GM19035 (cell line): ENCODE results near the gene SAP30BP.
A peak's percentile ranks its signal among the peaks of the same experiment; 100 is the strongest.

ENCODE experiments used
- ATAC-seq: cut with Tn5 transposase; IDR thresholded peaks from one replicate; pipeline ENCODE4 v1.9.1; 2021; ENCODE audit not compliant: unreplicated experiment

Gene SAP30BP

GRCh38 chr17:75737133-75737962 is 70.2 kb downstream of the SAP30BP start:
- ATAC-seq: no peak

GRCh38 chr17:75738218-75738802 is 71.2 kb downstream of the SAP30BP start:
- ATAC-seq: no peak

DNA sequence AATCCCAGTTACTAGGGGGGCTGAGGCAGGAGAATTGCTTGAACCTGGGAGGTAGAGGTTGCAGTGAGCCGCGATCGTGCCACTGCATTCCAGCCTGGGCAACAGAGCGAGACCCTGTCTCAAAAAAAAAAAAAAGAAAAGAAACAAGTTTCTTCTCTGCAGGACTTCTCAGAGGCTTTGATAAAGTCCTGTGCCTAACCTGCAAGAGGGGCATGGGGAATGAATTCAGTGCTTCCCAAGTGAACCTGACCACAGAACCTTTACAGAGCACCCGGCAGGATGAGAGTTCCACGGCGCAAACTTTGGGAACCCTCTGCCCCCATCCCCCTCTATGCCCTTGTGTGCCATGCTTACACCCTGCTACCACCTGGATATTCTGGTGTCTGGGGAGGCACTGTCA is 72.0 kb downstream of the SAP30BP start:
- ATAC-seq: no peak

- no peak for ATAC-seq
Measured at GRCh38 chr17:75739801-75740200, 72.7 kb downstream of the SAP30BP start.

DNA sequence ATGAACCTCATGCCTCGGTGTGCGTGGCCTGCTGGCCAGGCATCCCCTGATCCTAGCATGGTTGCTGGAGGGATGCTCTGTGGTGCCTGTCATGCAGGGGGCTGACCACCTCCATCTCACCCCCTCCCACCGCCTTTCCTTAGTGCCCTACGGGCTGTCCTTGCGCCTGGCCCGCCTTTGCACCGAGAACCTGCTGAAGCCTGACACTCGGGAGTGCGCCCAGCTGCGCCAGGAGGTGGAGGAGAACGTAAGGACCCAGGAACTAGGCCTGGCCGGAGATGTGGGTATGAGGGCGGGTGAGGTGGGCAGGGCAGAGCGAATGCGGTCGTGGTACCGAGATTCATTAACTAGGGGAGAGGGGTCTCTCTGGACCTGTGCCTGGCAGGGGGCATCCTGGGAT is 73.1 kb downstream of the SAP30BP start:
- no peak for ATAC-seq

DNA sequence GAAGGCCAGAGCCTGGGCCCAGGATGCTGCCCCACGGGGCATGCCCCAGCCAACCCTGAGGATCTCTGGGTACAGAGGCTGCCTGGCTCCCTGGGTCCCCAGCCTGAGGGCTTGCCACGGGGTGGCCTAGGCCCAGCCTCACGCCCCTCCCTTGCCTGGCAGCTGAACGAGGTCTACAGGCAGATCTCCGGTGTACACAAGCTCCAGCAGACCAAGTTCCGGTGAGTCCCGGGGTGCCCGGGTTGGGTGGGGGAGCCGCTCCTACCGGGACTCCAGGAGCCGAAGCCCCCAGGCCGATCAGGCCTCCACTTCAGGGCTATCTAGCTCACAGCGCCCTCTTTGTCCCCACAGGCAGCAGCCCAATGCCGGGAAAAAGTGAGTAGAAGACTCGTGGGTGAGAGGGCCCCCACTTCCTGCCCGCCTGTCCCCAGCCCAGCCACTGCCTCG is 73.5 kb downstream of the SAP30BP start:
- ATAC-seq: no peak

DNA sequence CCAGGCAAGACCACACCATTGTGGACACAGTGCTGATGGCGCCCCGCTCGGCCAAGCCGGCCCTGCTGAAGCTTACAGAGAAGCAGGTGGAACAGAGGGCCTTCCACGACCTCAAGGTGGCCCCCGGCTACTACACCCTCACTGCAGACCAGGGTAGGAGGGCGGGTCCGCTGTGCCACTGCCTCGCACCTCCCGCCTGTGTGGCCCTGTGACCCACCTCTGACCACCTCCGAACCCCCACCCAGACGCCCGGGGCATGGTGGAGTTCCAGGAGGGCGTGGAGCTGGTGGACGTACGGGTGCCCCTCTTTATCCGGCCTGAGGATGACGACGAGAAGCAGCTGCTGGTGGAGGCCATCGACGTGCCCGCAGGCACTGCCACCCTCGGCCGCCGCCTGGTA is 75.2 kb downstream of the SAP30BP start:
- no peak for ATAC-seq

GRCh38 chr17:75743625-75744206 is 76.6 kb downstream of the SAP30BP start:
- no peak for ATAC-seq

- ATAC-seq: no peak
Measured at GRCh38 chr17:75748706-75749105, 81.6 kb downstream of the SAP30BP start.

DNA sequence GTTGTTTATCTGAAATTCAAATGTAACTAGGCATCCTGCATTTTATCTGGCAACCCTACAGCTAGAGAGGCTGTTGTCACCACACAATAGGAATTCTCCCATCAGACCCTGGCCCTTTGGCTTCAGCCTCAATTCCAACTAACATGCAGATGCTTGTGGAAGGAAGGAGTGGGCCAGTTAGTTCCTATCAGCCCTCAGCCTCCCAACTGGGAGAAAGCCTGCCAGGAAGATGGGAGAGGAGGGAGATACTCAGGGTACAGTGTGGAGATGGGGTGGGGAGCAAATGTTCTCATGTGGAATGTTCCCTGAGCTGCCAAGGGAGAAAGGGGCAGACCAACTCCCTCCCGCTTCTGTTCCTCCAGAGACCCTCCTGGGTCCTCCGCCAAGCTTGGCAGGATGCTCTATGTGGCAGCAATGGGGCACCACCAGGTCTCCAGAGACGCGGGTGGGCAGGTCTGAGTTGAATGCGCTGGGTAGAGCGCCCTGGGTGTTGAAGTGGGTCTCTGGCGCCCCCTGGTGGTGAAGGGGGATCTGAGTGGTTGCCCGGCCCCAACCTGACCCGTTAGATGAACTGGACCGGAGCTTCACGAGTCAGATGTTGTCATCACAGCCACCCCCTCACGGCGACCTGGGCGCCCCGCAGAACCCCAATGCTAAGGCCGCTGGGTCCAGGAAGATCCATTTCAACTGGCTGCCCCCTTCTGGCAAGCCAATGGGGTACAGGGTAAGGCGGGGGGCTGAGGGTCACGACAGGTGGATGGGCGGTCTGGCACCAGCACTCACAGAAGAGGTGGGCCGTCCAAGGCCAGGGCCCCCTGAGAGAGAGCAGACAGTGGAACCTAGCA is 82.6 kb downstream of the SAP30BP start:
- no peak for ATAC-seq

DNA sequence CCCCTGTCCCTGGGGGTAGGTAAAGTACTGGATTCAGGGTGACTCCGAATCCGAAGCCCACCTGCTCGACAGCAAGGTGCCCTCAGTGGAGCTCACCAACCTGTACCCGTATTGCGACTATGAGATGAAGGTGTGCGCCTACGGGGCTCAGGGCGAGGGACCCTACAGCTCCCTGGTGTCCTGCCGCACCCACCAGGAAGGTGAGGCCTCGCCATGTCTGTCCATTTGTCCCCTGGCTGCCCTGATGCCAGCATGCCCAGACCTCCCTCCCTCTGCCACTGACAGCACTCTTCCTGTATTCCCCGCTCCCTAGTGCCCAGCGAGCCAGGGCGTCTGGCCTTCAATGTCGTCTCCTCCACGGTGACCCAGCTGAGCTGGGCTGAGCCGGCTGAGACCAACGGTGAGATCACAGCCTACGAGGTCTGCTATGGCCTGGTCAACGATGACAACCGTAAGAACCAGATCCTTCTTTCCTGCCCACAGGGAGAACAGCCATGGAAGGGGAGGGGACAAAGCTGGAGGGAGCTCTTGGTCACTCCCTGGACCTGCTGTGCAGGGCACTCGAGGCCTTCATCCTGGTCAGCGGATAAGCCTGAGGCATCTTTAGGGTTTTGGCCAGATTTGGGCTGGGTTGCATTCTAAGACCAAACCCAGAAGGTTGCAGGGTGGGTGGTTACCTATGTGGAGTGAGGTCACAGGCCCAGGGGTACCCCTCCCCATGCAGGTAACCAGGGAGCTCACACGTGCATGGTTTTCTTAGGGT is 83.7 kb downstream of the SAP30BP start:
- no peak for ATAC-seq

GRCh38 chr17:75751676-75752404 is 84.7 kb downstream of the SAP30BP start:
- no peak for ATAC-seq

DNA sequence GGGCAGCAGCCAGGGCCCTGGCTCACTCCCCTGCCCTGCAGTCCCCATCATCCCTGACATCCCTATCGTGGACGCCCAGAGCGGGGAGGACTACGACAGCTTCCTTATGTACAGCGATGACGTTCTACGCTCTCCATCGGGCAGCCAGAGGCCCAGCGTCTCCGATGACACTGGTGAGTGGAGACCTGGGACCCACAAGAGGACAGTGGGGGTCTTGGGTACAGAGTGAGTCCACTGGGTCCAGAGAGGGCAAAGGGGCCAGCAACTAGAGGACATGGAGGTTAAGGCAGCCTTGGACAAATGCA is 85.2 kb downstream of the SAP30BP start:
- ATAC-seq: no peak

DNA sequence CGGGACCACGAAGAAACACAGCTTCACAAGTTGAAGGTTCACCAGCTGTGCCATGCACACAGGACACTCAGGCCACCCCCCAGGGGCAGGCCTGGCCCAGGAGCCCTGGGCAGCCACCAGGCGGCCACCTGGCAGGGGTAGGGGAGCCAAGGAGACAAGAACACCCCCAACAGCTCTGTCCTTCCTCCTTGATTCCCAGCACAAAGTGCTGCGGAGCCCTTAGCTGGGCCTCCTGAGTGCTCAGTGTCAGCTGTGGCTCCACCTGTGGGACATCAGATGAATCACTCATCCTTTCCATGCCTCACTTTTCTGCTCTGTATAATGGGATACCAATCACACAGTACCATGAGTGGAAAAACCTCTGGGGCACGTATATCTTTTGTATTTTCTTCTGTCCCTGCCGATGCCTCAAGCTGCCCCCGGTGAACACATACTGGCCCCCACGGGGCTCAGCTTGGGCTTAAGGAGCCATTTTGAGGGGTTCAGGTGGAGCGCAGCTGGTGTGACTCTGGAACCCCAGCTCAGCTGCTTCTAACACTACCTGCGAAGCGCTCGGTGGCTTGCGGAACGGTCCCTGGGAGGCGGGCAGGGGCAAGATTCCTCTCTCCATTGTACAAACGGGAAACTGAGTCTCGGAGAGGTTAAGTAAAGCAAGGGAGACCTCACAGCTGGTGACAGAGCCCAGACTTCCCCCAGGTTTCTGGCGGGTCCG is 85.8 kb downstream of the SAP30BP start:
- no peak for ATAC-seq

GRCh38 chr17:75753514-75754377 is 86.6 kb downstream of the SAP30BP start:
- ATAC-seq: peak; percentile 64

DNA sequence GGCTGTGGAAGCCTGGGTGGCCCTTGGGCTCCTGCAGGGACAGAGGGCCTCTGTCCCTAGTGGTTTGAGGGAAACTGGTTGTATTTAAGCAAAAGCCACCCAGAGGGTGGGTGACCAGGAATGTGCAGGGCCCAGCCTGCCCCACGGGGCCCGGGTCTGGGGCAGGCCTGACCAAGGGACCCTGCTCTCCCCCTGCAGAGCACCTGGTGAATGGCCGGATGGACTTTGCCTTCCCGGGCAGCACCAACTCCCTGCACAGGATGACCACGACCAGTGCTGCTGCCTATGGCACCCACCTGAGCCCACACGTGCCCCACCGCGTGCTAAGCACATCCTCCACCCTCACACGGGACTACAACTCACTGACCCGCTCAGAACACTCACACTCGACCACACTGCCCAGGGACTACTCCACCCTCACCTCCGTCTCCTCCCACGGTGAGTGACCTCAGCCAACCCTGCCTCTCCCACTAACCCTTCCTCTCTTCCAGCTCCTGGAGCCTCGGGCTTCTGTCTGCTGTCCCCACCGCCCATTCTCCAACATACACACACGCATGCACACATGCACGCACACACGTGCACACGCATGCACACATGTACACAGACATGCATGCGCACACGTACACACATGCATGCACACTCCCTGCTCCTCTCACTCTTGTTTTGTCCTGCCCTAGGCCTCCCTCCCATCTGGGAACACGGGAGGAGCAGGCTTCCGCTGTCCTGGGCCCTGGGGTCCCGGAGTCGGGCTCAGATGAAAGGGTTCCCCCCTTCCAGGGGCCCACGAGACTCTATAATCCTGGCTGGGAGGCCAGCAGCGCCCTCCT is 87.5 kb downstream of the SAP30BP start:
- ATAC-seq: no peak

GRCh38 chr17:75755205-75755901 is 88.2 kb downstream of the SAP30BP start:
- no peak for ATAC-seq
